ENCODE data around the gene SH3RF2.

SH3RF2 gene

DNA sequence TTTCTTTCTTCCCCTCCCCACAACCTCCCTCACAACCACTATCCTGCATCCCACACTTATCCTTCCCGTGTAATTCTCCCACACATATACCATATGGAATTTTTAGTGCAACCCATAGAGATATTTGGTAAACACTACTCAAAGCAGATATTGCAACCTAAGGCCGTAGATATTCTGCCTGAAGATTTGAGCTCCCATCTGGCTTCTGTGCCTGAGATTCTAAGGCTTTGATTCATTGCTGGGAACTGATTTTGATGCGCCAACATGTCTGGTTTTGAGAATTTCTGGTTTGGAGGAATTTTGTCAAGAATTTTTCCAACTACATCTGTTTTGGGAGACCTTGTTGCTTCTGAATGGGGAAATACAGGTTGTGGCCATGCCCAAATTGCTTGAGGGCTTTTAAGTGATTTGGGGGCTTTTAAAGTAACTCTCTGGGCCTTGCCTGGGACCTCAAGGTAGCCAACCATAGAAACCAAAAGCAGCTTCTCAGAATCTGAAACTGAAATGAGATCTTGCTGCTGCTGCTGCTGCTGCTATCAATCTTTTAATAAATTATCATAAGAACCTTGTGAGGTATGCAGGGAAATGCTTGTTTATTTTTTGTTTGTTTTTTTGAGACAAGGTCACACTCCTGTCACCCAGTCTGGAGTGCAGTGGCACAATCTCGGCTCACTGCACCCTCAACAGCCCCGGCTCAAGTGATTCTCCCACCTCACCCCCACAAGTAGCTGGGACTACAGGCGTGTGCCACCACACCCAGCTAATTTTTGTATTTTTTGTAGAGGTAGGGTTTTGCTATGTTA is 132.8 kb downstream of the SH3RF2 start:
- H3K27ac ChIP-seq (ENCODE audit: extremely low read depth, low read depth, low read length), result no peak overlapping the region
- no peaks in the 10 kb centered on the region for H3K9me3 ChIP-seq (ENCODE audit: control insufficient read depth, insufficient read depth, low read depth, low read length)
- no peaks in the 10 kb centered on the region for H3K36me3 ChIP-seq (ENCODE audit: control insufficient read depth in 2 of 2, insufficient read depth in 1 of 2, low read length in 2 of 2)
- ChIA-PET POLR2A (no interaction called here), CTCF (no interaction called here)
- no peak for TF ChIP-seq ZNF654 (tag by site-specific recombination; IDR thresholded peaks at IDR 0.05; ENCODE audit: low read depth)
- TF ChIP-seq, protein P1, sequence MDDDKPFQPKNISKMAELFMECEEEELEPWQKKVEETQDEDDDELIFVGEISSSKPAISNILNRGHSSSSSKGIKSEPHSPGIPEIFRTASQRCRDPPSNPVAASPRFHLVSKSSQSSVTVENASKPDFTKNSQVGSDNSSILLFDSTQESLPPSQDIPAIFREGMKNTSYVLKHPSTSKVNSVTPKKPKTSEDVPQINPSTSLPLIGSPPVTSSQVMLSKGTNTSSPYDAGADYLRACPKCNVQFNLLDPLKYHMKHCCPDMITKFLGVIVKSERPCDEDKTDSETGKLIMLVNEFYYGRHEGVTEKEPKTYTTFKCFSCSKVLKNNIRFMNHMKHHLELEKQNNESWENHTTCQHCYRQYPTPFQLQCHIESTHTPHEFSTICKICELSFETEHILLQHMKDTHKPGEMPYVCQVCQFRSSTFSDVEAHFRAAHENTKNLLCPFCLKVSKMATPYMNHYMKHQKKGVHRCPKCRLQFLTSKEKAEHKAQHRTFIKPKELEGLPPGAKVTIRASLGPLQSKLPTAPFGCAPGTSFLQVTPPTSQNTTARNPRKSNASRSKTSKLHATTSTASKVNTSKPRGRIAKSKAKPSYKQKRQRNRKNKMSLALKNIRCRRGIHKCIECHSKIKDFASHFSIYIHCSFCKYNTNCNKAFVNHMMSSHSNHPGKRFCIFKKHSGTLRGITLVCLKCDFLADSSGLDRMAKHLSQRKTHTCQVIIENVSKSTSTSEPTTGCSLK (tag by site-specific recombination; IDR thresholded peaks at IDR 0.05), result no peak
- TF ChIP-seq, protein P2, sequence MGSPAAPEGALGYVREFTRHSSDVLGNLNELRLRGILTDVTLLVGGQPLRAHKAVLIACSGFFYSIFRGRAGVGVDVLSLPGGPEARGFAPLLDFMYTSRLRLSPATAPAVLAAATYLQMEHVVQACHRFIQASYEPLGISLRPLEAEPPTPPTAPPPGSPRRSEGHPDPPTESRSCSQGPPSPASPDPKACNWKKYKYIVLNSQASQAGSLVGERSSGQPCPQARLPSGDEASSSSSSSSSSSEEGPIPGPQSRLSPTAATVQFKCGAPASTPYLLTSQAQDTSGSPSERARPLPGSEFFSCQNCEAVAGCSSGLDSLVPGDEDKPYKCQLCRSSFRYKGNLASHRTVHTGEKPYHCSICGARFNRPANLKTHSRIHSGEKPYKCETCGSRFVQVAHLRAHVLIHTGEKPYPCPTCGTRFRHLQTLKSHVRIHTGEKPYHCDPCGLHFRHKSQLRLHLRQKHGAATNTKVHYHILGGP (tag by site-specific recombination; IDR thresholded peaks at IDR 0.05), result no peak
- TF ChIP-seq KLF1 (tag by site-specific recombination; IDR thresholded peaks at IDR 0.05), result no peak
- no peak for TF ChIP-seq MZF1 (tag by site-specific recombination; IDR thresholded peaks at IDR 0.05; ENCODE audit: borderline replicate concordance)
- TF ChIP-seq, protein P3, sequence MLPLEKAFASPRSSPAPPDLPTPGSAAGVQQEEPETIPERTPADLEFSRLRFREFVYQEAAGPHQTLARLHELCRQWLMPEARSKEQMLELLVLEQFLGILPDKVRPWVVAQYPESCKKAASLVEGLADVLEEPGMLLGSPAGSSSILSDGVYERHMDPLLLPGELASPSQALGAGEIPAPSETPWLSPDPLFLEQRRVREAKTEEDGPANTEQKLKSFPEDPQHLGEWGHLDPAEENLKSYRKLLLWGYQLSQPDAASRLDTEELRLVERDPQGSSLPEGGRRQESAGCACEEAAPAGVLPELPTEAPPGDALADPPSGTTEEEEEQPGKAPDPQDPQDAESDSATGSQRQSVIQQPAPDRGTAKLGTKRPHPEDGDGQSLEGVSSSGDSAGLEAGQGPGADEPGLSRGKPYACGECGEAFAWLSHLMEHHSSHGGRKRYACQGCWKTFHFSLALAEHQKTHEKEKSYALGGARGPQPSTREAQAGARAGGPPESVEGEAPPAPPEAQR (tag by site-specific recombination; IDR thresholded peaks at IDR 0.05), result no peak
- H3K4me3 ChIP-seq (ENCODE audit: low read depth, low read length), result no peak overlapping the region
- no peaks in the 10 kb centered on the region for H3K4me1 ChIP-seq (ENCODE audit: control insufficient read depth, insufficient read depth, low read length)

DNA sequence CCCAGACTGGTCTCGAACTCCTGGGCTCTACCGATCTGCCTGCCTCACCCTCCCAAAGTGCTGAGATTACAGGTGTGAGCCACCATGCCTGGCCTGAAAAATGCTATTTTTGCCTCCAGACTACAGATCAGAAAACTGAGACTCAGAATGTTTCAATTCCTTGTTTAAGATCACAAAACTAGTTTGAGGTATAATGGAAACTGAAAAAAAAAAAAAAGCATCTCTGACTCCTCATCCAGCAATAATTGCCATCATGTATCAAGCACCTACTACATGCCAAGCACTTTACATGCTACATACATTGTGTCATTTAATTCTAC is 133.4 kb downstream of the SH3RF2 start:
- POLR2A ChIA-PET, result no interaction called here
- Histone ChIP-seq H3K4me3 (ENCODE audit: low read depth, low read length) (no peak overlapping the region), H3K4me1 (ENCODE audit: control insufficient read depth, insufficient read depth, low read length) (no peaks in the 10 kb centered on the region)

More for the DNA sequence above, 133.4 kb downstream of the SH3RF2 start:
- TF ChIP-seq, protein P4, sequence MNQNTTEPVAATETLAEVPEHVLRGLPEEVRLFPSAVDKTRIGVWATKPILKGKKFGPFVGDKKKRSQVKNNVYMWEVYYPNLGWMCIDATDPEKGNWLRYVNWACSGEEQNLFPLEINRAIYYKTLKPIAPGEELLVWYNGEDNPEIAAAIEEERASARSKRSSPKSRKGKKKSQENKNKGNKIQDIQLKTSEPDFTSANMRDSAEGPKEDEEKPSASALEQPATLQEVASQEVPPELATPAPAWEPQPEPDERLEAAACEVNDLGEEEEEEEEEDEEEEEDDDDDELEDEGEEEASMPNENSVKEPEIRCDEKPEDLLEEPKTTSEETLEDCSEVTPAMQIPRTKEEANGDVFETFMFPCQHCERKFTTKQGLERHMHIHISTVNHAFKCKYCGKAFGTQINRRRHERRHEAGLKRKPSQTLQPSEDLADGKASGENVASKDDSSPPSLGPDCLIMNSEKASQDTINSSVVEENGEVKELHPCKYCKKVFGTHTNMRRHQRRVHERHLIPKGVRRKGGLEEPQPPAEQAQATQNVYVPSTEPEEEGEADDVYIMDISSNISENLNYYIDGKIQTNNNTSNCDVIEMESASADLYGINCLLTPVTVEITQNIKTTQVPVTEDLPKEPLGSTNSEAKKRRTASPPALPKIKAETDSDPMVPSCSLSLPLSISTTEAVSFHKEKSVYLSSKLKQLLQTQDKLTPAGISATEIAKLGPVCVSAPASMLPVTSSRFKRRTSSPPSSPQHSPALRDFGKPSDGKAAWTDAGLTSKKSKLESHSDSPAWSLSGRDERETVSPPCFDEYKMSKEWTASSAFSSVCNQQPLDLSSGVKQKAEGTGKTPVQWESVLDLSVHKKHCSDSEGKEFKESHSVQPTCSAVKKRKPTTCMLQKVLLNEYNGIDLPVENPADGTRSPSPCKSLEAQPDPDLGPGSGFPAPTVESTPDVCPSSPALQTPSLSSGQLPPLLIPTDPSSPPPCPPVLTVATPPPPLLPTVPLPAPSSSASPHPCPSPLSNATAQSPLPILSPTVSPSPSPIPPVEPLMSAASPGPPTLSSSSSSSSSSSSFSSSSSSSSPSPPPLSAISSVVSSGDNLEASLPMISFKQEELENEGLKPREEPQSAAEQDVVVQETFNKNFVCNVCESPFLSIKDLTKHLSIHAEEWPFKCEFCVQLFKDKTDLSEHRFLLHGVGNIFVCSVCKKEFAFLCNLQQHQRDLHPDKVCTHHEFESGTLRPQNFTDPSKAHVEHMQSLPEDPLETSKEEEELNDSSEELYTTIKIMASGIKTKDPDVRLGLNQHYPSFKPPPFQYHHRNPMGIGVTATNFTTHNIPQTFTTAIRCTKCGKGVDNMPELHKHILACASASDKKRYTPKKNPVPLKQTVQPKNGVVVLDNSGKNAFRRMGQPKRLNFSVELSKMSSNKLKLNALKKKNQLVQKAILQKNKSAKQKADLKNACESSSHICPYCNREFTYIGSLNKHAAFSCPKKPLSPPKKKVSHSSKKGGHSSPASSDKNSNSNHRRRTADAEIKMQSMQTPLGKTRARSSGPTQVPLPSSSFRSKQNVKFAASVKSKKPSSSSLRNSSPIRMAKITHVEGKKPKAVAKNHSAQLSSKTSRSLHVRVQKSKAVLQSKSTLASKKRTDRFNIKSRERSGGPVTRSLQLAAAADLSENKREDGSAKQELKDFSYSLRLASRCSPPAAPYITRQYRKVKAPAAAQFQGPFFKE (tag by site-specific recombination; IDR thresholded peaks at IDR 0.05; ENCODE audit: borderline replicate concordance), result no peak
- no peak for TF ChIP-seq ZEB2 (tag by site-specific recombination; IDR thresholded peaks at IDR 0.05)
- TF ChIP-seq, protein P5, sequence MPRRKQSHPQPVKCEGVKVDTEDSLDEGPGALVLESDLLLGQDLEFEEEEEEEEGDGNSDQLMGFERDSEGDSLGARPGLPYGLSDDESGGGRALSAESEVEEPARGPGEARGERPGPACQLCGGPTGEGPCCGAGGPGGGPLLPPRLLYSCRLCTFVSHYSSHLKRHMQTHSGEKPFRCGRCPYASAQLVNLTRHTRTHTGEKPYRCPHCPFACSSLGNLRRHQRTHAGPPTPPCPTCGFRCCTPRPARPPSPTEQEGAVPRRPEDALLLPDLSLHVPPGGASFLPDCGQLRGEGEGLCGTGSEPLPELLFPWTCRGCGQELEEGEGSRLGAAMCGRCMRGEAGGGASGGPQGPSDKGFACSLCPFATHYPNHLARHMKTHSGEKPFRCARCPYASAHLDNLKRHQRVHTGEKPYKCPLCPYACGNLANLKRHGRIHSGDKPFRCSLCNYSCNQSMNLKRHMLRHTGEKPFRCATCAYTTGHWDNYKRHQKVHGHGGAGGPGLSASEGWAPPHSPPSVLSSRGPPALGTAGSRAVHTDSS (tag by site-specific recombination; IDR thresholded peaks at IDR 0.05), result no peak
- CTCF ChIA-PET, result no interaction called here
- no peaks in the 10 kb centered on the region for H3K9me3 ChIP-seq (ENCODE audit: control insufficient read depth, insufficient read depth, low read depth, low read length)
- no peaks in the 10 kb centered on the region for H3K36me3 ChIP-seq (ENCODE audit: control insufficient read depth in 2 of 2, insufficient read depth in 1 of 2, low read length in 2 of 2)
- H3K27ac ChIP-seq (ENCODE audit: extremely low read depth, low read depth, low read length), result no peak overlapping the region

All from HEK293 (cell line).